NCI-H748 (cell line): Measurements from ENCODE around the gene PIEZO2.

Experiments
- DNase-seq: peaks from one replicate; lab custom pipeline; 2025; ENCODE audit not compliant: unreplicated experiment; lab: John Stamatoyannopoulos, UW

The PIEZO2 gene

GRCh38 chr18:10755855-10756254 is 393.5 kb downstream of the PIEZO2 start:
- DNase-seq, result no peak

GRCh38 chr18:10754128-10754527 is 395.2 kb downstream of the PIEZO2 start:
- no peak for DNase-seq

GRCh38 chr18:10752382-10752781 is 397.0 kb downstream of the PIEZO2 start:
- DNase-seq, result no peak

- no peak for DNase-seq
These were observed 397.7 kb downstream of the PIEZO2 start for GRCh38 chr18:10751653-10752052.

GRCh38 chr18:10750191-10751035 is 399.0 kb downstream of the PIEZO2 start:
- DNase-seq, result no peak

- no peak for DNase-seq
These were observed 400.7 kb downstream of the PIEZO2 start for GRCh38 chr18:10748641-10749040.

GRCh38 chr18:10745971-10746370 is 403.4 kb downstream of the PIEZO2 start:
- no peak for DNase-seq

- no peak for DNase-seq
These were observed 404.1 kb downstream of the PIEZO2 start for GRCh38 chr18:10745219-10745618.

GRCh38 chr18:10743766-10744165 is 405.6 kb downstream of the PIEZO2 start:
- DNase-seq, result no peak

GRCh38 chr18:10739152-10739551 is 410.2 kb downstream of the PIEZO2 start:
- peak; percentile 13 for DNase-seq

GRCh38 chr18:10736984-10737383 is 412.4 kb downstream of the PIEZO2 start:
- no peak for DNase-seq

GRCh38 chr18:10732990-10733389 is 416.4 kb downstream of the PIEZO2 start:
- no peak for DNase-seq

GRCh38 chr18:10727477-10727876 is 421.9 kb downstream of the PIEZO2 start:
- DNase-seq, result peak; percentile 30

- peak; percentile 88 for DNase-seq
These were observed 422.9 kb downstream of the PIEZO2 start for GRCh38 chr18:10726198-10727068.

- DNase-seq, result no peak
These were observed 424.7 kb downstream of the PIEZO2 start for GRCh38 chr18:10724666-10725065.

GRCh38 chr18:10723496-10723895 is 425.9 kb downstream of the PIEZO2 start:
- DNase-seq, result no peak

GRCh38 chr18:10718809-10719208 is 430.6 kb downstream of the PIEZO2 start:
- no peak for DNase-seq

- DNase-seq, result peak; percentile 11
These were observed 433.6 kb downstream of the PIEZO2 start for GRCh38 chr18:10715791-10716190.

- no peak for DNase-seq
These were observed 436.0 kb downstream of the PIEZO2 start for GRCh38 chr18:10713409-10713808.

GRCh38 chr18:10707294-10707693 is 442.1 kb downstream of the PIEZO2 start:
- no peak for DNase-seq

GRCh38 chr18:10705786-10706185 is 443.6 kb downstream of the PIEZO2 start:
- DNase-seq, result peak; percentile 74

- no peak for DNase-seq
These were observed 444.1 kb downstream of the PIEZO2 start for GRCh38 chr18:10705291-10705690.
